K562 (cell line): ENCODE data around the gene PBX1.

Experiments used
- CHD1 ChIP-seq: fragments of 200-600 bp; sonication (generic); IDR thresholded peaks from one replicate; pipeline ENCODE4 v1.6.1; 2012; ENCODE audit warnings: mild to moderate bottlenecking, moderate library complexity, low read length, inconsistent platforms
- GTF2F1 ChIP-seq: IDR thresholded peaks from 2 replicates; pipeline ENCODE4 v1.6.1; 2011; ENCODE audit warnings: low read depth, low read length, improper control_type of control experiment
- ZNF143 ChIP-seq: sonication (generic); formaldehyde crosslinking; IDR thresholded peaks from 2 replicates; pipeline ENCODE4 v1.9.0; 2022; ENCODE audit warnings: mild to moderate bottlenecking, missing genetic modification reagents
- ZNF263 ChIP-seq: sonication (generic); formaldehyde crosslinking; IDR thresholded peaks from 2 replicates; pipeline ENCODE4 v1.8.0; 2022; ENCODE audit warnings: mild to moderate bottlenecking, missing genetic modification reagents, borderline replicate concordance

DNA sequence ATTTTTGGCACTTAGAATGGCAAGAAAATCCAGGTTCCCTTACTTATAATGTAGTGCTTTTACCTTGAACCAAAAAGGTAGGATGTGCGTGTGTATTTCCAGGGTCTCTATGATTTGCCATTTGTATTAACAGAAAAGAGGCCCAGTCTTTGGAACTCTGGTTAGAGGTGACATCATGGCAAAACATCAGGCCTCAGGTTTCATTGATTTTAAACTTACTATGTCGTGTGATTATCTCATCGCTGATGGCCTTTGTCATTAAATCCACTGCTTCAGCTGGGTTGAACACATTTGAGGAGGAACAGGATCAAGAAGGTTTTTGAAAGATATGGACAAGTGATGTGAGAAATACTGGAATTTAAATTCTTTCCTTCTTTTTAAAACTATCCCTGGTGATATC is 95.2 kb downstream of the PBX1 start:
- TF ChIP-seq CHD1 (no peak), ZNF263 (CRISPR knock-in tag) (no peak), GTF2F1 (no peak), ZNF143 (CRISPR knock-in tag) (no peak)
